Right ventricle myocardium inferior (tissue), 1 donor: ENCODE measurements around the gene ABHD8. TPM values are rescaled to one million over a fixed set of nuclear protein-coding genes. Genes with fewer than 3 reads are reported as not detected.
A peak's percentile ranks its signal among the peaks of the same experiment; 100 is the strongest.

Experiments
- ATAC-seq: fragments of 200-7000 bp; cut with Tn5 transposase; one replicate; pipeline ENCODE4 v1.9.1; 2020; ENCODE audit warnings: mild to moderate bottlenecking, moderate library complexity
- DNase-seq: peaks from one replicate; pipeline ENCODE4 v3.0.0; 2021; ENCODE audit errors: missing footprints
- intact Hi-C: fragments of 100-400 bp; cut with DNase I; formaldehyde crosslinking; loops from one replicate; pipeline ENCODE4 v1.11.0; 2022
- total RNA-seq: library from RNA; stranded (reverse); fragmentation: NEBNext Ultra II Directional; extraction: Animal tissue kit (Norgen Biotek cat#: 25700); gene quantifications from one replicate; pipeline ENCODE4 v1.2.1, GENCODE V29; 2021
- donor health status: DM: no; HTN: yes; CAD: no; lungs with severe emphysema.

The ABHD8 gene
- total RNA-seq, 1 donor from 2014 or later: 13.8 TPM

GRCh38 chr19:17325881-17326594 lies 22.8 kb upstream of the ABHD8 start:
- DNase-seq: peak; percentile 67
- intact Hi-C loops: no loop called here
- ATAC-seq: peak; percentile 11

GRCh38 chr19:17325133-17325532 lies 21.9 kb upstream of the ABHD8 start:
- intact Hi-C loops: no loop called here
- ATAC-seq: no peak

GRCh38 chr19:17324357-17325114 lies 21.3 kb upstream of the ABHD8 start:
- intact Hi-C loops: no loop called here
- DNase-seq (no peak), ATAC-seq (no peak)

More at GRCh38 chr19:17325133-17325532, 21.9 kb upstream of the ABHD8 start:
- no peak for DNase-seq

- ATAC-seq (no peak), DNase-seq (no peak)
- intact Hi-C loops: no loop called here
Observed at GRCh38 chr19:17323964-17324332, 20.7 kb upstream of the ABHD8 start.

- intact Hi-C loops: no loop called here
- ATAC-seq: no peak
- no peak for DNase-seq
Observed at GRCh38 chr19:17323300-17323963, 20.2 kb upstream of the ABHD8 start.

GRCh38 chr19:17322854-17323253 lies 19.6 kb upstream of the ABHD8 start:
- ATAC-seq (no peak), DNase-seq (no peak)
- intact Hi-C loops: no loop called here

GRCh38 chr19:17321655-17322489 lies 18.6 kb upstream of the ABHD8 start:
- intact Hi-C loops: no loop called here
- ATAC-seq: no peak
- no peak for DNase-seq

GRCh38 chr19:17320435-17320834 lies 17.2 kb upstream of the ABHD8 start:
- intact Hi-C loops: no loop called here
- no peak for ATAC-seq
- no peak for DNase-seq

- intact Hi-C loops: no loop called here
- ATAC-seq: no peak
- no peak for DNase-seq
Observed at GRCh38 chr19:17319473-17320238, 16.4 kb upstream of the ABHD8 start.

- no peak for DNase-seq
- no peak for ATAC-seq
- intact Hi-C loops: no loop called here
Observed at GRCh38 chr19:17318966-17319365, 15.7 kb upstream of the ABHD8 start.

GRCh38 chr19:17314007-17314593 lies 10.9 kb upstream of the ABHD8 start:
- intact Hi-C loops: no loop called here
- ATAC-seq: no peak
- DNase-seq: no peak

GRCh38 chr19:17312189-17313113 lies 9.2 kb upstream of the ABHD8 start:
- intact Hi-C loops: no loop called here
- ATAC-seq: no peak
- DNase-seq: peak; percentile 37

GRCh38 chr19:17311455-17312188 lies 8.4 kb upstream of the ABHD8 start:
- DNase-seq (peak; percentile 15), ATAC-seq (no peak)
- intact Hi-C loops: no loop called here

GRCh38 chr19:17309965-17310461 lies 6.8 kb upstream of the ABHD8 start:
- intact Hi-C loops: no loop called here
- DNase-seq: no peak
- ATAC-seq: no peak

- DNase-seq: peak; percentile 99
- intact Hi-C loops: no loop called here
- peak; percentile 89 for ATAC-seq
Observed at GRCh38 chr19:17309198-17309964, 6.2 kb upstream of the ABHD8 start, which contains the start of gene DDA1. TSS of gene DDA1 (plus strand) at chr19:17309563. CDS start at chr19:17309655, 92 bp downstream.
